DMS53 treated with DMSO at 0.1 percent for 48 hours (cell line): ENCODE data around the gene TAS1R2.
"Not testable (repeated sequence)": the region's sequence is repeated elsewhere in the genome, so short reads cannot be mapped to it uniquely, and the experiment has no call there.

Source experiments
- DNase-seq: peaks from one replicate; lab custom pipeline; 2025; ENCODE audit not compliant: unreplicated experiment; lab: John Stamatoyannopoulos, UW

The TAS1R2 gene

DNA sequence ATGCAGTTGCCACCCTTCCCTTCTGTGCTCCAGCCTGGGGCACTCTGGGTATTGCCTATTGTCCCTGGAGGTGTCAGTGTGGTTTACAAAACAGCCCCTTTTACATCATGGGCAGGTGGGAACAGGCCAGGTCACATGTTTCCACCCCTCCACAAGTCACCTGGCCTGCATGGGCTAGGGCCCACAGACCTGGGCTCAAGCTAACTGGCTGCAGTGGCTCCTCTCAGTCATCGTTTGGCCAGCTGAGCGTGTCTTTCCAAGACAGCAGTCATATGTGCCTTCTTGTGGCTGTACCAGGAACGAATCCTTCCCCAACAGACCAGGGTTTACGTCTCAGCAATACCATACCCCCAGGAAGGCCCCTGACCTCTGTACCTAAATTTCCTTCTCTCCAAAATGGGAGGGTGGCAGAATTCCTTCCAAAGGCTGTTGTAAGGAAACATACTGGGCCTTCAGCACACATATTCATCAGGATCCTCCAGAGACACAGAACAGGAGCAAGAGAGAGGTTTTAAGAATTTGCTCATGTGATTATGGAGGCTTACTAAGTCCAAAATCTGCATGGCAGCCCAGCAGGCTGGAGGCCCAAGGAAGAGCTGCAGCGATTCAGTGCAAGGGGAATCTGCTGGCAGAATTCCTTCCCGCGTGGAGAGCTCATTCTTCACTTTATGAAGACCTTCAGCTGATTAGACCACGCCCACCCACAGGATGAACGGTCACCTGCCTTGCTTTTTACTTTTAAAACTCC lies 10.6 kb upstream of the TAS1R2 start:
- no peak for DNase-seq

DNA sequence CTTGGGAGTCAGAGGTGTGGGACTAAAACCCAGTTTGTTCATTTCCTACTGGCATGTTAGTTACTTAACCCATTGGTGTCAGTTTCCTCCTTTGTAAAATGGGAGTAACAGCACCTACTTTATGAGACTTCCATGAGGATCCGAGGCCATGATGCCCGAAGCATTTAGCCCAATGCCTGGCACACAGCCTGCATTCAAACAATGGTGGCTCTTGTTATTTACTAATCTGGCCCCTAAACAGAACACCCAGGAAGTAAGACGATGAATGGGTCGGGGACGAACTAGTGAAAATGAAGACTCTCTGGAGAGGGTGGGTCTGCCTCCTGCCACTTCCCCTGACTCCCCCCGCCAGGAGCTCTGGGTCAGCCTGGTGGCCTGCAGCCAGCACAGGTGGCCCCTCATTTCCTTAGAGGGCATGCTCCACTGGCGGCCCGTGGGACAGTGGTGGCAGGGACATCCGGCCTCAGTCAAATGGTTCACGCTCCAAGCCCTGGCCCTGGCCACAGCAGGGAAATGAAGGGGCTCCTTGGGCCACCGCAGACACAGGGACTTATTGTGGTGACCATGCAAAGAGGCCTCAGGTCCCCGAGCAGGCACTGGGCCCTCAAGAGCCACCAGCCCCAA lies 9.5 kb upstream of the TAS1R2 start:
- DNase-seq, result no peak

DNA sequence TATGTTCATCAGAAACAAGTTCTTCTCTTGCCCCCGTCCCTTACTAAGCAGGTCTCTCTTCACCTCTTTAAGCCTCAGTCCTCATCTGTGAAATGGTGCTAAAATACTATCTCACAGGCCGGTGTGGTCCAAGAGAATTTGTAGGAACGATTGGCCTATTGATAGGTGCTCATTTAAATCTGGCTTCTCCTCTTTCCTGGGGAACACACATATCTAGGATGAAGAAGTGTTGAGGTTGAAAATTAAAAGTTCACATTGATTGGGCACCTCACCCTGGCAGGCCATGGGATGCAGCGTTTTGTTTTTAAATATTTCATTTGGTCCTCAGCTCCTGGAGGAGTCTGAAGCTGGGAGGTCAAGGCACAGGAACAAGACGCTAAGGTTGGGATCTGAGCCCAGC lies 8.9 kb upstream of the TAS1R2 start:
- DNase-seq, result no peak

DNA sequence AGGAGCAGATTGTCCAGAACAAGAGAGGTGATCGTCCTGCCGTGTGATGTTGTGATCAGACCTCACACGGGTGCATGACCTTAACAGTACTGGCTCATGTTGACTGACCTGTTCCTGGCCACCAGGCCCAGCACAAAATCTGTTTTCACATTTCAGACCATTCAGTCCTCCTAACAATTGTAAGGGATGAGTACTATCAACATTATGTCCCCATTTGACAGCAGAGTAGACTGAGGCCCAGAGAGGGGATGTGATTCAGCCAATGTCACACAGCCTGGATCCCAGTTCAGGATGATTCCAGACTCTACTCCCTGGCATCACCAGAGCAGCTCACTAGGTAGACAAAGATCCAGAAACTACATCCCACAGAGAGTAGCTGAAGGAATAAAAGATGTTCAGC lies 7.4 kb upstream of the TAS1R2 start:
- DNase-seq, result no peak

DNA sequence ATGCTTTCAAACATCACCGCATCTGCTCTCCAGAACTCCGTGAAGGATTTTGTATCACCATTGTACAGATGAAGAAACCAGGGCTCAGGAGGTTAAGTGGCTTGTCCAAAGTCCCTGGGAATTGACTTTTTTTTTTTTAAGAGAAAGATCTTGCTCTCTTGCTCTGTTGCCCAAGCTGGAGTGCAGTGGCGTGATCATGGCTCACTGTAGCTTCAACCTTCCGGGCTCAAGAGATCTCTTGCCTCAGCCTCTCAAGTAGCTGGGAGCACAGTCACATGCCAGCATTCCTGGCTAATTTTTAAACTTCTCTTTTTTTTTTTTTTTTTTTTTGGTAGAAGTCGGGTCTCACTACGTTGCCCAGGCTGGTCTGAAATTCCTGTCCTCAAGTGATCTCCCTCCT lies 6.9 kb upstream of the TAS1R2 start:
- no peak for DNase-seq

DNA sequence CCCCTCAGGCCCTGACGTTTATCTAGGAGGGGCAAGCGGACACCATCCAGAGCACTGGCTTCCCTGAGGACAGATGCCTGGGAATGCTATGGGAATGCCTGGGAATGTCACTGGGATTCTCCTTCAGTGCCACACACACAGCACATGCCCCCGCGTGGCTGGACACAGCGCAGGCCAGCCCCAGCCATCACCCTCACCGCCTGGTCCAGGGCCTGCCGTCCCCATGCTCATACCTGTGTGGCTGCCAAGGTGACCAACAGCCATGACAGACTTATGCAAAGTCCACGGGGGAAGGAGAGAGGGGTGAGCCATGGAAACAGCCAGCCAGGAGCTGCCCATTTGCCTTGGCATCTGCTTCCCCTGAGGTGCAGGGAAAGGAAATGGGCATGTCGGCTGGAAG lies 5.7 kb upstream of the TAS1R2 start:
- no peak for DNase-seq

DNA sequence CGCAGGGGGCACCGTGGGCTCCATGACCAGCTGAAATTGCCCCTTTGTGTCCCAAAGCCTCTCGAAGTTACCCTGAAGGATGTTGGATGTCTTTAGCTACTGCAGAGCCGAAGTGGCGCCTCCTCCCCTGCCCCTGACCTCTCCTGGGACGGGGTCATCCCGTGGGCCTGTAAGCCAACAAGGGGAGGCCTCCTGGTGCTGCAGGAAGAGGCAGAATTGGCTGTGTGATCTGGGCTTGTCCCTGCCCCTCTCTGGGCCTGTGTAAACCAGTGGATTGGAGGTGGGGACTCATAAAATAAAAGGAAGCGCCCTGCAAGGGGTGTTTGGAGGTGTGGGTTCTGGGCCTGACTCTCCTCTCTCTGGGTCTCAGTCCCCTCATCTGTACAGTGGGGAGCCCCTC lies 2.1 kb upstream of the TAS1R2 start:
- DNase-seq, result no peak

DNA sequence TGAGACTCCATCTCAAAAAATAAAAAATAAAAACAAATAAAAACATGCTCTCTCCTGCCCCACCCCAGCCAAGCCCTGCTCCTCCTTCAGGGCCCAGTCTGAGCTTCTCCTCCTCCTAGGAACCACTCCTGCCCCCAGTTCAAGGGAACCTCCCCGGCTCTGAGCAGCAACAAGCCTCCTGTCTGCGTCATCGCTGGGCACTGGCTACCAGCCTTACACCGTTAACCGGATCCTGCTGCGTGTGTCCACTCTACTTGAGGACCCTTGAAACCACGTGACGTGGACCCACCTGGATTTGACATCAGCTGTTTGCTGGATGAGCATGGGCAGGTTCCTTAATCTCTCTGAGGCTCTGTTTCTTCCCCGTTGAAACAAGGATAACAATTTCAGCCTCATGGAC lies 1.6 kb upstream of the TAS1R2 start:
- DNase-seq, result no peak

DNA sequence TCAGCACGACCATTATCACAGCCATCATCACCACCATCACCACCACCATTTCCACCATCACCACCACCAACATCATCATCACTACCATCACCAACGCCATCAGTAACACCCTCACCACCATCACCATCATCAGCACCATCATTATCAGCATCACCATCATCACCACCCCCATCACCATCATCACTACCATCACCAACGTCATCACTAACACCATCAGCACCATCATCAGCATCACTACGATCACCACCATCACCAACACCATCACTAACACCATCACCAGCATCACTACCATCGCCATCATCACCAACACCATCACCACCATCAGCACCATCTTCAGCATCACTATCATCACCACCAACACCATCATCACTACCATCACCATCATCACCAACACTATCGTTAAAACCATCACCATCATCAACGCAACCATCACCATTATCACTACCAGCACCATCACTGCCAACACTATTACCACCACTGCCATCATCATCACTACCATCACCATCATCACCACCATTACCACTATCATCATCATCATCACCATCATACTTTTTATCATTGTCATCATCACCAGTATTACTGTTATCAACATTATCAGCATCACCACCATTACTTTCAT lies 1.3 kb downstream of the TAS1R2 start:
- no peak for DNase-seq

DNA sequence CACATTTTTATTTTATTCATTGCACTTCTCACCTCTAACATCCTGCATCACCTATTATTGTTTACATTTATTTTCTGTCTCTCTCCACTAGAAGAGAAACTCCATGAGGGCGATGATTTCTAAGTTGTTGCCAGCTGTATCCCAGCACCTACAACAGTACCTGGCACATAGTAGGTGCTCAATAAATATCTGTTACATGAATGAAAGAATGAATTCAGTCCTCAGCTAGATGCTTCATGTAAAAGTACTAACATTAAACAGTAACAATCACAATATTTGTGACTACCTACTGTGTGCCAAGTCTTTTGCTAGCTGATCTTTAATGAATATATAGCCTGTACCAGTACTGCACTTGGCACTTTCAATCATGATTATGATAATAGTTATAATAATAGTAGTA lies 3.0 kb downstream of the TAS1R2 start:
- DNase-seq, result no peak

DNA sequence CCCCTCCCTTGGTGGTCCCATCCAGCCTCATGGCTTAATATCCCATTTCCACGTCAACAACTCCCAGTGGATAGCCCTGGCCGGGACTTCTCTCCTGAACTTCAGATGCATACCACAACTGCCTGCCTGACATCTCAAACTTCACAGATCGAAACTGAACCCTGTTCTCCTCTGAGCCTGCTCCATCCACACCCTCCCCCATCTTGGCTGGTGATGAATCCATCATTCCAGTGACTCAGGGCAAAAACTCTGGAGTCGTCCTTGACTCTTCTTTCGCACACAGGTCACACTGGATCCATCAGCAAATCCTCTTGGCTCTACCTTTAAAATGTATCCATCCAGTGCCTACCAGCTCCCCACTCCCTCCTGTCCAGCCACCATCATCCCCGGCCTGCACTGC lies 3.9 kb downstream of the TAS1R2 start:
- DNase-seq, result no peak

DNA sequence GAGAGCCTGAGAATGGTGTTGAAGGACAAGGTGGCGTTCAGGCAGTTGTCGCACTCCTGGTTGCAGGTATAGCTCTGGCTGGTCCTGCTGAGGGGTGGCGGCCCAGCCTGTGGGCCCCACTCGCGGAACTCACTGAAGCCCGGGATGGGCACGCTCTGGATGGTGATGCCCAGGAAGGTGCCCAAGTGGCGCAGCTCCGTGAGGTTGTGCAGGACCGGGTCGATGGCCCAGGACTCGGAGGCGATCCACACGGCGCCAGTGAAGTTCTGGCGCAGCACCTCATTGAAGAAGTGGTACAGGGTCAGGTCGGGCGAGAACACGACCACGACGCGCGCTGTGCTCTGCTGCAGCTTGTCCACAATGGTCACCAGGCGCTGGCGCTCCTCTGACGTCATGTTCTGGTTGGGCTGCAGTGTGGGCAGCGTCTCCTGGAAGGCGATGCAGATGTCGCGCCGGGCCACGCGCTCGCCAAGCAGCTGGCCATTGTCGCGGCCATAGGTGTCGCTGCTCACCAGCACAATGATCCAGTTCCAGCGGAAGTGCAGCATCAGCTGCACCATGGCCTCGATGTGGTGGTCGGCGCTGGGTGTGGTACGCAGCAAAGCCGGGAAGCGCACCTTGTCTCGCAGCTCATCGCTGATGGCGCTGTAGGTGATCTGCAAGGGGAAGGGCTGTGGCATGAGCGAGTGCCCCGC lies 5.0 kb downstream of the TAS1R2 start:
- DNase-seq, result no peak

DNA sequence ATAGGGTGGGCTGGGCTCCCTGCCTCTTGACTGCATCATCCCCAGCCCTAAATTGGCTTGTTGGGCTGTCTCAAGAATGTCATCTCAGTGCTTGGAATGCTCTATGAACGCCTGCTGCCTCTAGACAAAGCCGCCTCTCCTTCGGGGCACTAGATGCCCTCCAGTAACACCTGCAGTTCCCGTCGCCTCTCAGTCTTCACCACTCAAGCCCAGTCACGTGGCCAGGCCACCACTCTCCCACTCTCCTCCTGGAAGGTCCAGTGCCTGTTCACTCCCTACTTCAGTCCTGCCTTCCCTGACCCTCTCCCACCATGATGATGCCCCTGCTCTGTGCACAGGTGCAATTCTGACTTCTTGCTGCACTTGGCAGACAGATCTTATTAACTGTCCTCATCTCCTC lies 7.0 kb downstream of the TAS1R2 start:
- DNase-seq, result no peak

DNA sequence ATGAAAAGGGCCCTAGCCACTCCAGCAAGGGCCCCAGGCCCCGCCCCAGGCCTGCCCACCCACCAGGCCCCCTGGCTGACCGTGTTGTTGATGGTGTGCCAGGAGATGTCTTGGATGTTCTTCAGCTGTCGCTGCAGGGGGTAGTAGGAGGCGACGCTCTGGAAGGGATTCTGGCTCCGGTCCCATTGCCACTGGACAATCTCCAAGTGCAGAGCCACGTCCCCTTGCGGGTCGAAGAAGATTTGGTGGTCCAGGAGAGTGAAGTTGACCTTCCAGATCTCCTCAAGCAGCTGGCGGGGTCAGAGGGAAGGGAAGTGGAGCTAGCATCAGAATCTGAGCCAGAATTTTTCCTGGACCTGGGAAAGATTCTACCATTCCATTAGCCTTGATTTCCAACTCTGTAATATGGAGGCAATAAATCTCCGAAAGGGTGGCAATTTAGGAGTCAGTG lies 10.2 kb downstream of the TAS1R2 start:
- DNase-seq, result no peak

DNA sequence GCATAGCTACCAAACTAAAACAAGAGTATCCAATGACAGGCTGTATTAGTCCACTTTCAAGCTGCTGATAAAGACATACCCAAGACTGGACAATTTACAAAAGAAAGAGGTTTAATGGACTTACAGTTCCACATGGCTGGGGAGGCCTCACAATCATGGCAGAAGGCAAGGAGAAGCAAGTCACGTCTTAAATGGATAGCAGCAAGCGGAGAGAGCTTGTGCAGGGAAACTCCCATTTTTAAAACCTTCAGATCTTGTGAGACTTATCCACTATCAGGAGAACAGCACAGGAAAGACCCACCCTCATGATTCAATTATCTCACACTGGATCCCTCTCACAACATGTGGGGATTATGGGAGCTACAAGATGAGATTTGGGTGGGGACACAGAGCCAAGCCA lies 11.7 kb downstream of the TAS1R2 start:
- DNase-seq, result not testable (repeated sequence)

DNA sequence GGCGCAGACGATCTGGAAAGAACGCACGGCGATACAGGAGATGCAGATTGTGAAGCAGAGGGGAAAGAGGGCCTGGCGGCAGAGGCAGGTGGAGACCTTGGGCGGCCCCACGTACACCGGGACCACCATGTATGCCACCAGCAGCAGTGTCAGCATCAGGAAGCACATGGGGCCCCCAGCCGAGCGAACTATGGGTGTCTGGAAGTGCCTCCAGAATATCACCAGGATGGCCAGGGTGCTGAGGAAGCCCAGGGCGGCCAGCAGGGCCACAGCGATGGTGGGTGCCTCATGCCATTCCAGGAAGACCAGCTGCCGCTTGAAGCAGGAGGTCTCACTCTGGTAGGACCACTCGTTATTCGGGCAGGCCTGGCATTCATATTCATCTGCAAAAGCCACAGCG lies 19.3 kb downstream of the TAS1R2 start:
- DNase-seq, result no peak

DNA sequence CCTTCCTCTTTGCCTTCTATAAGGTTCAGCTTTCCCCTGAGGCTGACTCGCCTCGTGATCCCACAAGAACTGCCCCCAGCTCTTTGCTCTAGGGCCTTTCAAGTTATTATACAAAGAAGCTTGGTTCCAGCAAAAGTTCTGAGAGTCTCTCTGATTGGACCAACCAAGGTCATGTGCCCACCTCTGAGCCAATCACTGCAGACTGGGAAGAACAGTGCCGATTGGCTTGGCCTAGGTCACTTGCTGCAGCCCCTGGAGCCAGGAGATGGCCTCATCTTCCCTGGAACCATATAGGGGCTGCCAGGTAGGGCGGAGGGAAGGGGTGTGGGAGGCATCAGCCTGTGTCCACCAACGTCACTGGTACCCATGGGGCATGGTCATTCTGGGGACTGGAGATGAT lies 22.8 kb downstream of the TAS1R2 start:
- DNase-seq, result no peak

DNA sequence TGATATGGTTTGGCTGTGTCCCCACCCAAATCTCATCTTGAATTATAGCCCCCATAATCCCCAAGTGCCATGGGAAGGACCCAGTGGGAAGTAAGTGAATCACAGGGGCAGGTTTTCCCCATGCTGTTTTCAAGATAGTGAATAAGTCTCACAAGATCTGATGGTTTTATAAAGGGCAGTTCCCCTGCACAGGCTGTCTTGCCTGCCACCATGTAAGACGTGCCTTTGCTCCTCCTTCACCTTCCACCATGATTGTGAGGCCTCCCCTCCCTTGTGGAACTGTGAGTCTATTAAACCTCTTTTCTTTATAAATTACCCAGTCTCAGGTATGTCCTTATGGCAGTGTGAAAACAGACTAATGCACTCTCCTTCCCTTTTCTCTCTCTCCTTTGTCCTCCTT lies 27.1 kb downstream of the TAS1R2 start:
- DNase-seq, result not testable (repeated sequence)

DNA sequence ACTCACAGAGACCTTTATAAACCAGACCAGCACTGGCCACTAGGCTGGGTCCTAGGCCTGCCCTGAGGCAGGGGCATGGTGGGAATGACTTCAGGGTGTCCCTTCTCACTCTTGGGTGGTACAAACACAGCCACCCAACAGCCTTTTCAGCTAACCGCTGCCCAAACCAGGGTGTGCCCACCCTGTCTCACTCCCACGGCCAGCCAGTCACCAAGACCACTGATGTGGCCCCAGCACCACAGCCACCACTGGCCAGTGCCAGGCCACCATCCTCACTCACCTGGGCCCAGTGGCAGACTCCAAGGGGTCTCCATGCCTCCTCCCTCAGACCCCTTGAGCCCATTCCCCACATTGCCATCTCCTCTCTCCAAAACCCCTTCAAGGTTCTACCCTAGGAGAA lies 27.8 kb downstream of the TAS1R2 start:
- DNase-seq, result no peak

DNA sequence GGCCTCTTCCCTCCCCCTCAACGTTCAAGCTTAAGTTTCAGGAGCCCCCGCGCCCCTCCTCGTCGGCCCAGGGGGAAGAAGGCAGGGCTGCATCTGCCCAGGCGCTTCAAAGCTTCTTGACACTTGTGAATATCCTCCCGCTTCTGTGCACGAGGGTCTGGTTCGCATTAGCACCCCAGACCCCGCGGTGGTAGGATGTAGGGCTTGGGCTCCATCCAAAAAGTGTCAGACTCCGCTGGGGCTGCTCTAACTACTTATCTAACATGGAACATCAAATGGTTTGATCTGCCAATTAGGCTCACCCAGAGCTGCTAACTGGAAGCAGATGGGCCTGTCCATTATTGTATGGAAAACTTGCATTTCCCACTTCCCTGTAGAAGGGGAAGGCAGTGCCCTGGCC lies 28.9 kb downstream of the TAS1R2 start:
- DNase-seq, result no peak

DNA sequence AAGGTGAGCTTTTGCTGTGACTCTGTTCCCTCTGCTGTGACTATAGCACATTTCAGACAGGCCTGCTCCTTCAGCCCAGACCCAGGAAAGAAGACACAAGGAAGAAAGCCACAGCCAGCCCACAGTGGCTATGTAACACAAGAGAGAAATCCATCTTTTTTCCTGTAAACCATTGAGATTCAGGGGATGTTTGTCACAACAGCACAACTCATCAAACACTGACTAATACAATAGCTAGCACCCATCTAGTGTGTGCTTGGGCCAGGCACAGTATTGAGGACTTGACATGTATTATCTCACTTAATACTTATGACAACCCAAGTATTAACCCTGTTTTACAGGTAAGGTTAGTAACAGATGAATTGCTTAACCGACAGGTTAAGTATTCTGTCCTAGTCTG lies 29.8 kb downstream of the TAS1R2 start:
- no peak for DNase-seq

DNA sequence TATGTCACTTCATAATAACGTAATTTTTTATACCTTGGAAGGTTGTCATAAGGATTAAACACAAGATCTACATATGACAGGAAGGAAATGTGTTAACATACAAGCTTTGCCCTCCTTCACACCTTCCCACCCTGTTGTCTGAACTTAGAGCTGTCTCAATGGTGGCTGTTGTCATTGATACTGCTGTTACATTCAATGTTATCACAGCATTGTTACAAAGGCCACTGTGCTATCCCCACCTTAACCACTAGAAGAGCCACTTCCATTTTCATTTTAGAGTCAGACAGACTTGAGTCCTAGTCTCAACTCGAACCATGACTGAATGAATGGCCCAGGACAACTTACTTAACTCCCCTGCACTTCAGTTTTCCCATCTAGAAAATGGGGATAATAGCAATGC lies 31.2 kb downstream of the TAS1R2 start:
- no peak for DNase-seq
